ENCODE results near the gene AGAP1. TPM values are rescaled to one million over a fixed set of nuclear protein-coding genes. Genes with fewer than 3 reads are reported as not detected.

The AGAP1 gene
- total RNA-seq, 2 donors from 2014 or later = 32.8 to 34.7 TPM

DNA sequence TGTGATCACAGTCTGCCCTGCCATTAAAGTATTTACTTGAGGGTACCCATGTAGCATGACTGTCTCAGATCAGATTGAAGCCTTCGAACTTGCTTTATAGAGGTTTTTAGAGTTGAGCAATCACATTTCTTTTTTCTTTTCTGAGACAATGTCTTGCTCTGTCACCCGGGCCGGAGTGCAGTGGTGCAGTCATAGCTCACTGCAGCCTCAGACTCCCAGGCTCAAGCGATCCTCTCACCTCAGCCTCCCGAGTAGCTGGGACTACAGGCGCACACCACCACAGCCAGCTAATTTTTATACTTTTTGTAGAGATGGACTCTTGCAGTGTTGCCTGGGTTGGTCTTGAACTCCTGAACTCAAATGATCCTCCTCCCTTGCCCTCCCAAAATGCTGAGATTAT is 153.4 kb downstream of the AGAP1 start:
- no peaks in the 10 kb centered on the region for H3K36me3 Mint-ChIP-seq (ENCODE audit: low read depth)
- H3K9me3 Mint-ChIP-seq = no peaks in the 10 kb centered on the region
- Histone ChIP-seq H3K4me1 (ENCODE audit: control insufficient read depth, insufficient read depth, low read length) (no peaks in the 10 kb centered on the region), H3K27me3 (ENCODE audit: control insufficient read depth, insufficient read depth, low read length, poor library complexity, severe bottlenecking) (no peaks in the 10 kb centered on the region), H3K4me3 (ENCODE audit: low read length) (no peak overlapping the region), H3K9ac (ENCODE audit: extremely low read depth, low read length, poor library complexity, severe bottlenecking) (no peak overlapping the region), H3K27ac (ENCODE audit: low read depth, low read length) (no peak overlapping the region), H3K36me3 (ENCODE audit: control insufficient read depth, insufficient read depth, low read length) (no peaks in the 10 kb centered on the region), H3K9me3 (ENCODE audit: control insufficient read depth, low read length) (no peaks in the 10 kb centered on the region)
- no peak for DNase-seq
- no peaks in the 10 kb centered on the region for H3K27me3 Mint-ChIP-seq (ENCODE audit: insufficient read depth)
- 94% methylated on average over 3 to 6 of the region's 6 CpGs for WGBS, 2 experiments (ENCODE audit: insufficient coverage in 1 of 2, insufficient read length in 1 of 2)
- H3K4me1 Mint-ChIP-seq = peaks cover 9% of the 10 kb centered on the region
- TF ChIP-seq, protein P1, sequence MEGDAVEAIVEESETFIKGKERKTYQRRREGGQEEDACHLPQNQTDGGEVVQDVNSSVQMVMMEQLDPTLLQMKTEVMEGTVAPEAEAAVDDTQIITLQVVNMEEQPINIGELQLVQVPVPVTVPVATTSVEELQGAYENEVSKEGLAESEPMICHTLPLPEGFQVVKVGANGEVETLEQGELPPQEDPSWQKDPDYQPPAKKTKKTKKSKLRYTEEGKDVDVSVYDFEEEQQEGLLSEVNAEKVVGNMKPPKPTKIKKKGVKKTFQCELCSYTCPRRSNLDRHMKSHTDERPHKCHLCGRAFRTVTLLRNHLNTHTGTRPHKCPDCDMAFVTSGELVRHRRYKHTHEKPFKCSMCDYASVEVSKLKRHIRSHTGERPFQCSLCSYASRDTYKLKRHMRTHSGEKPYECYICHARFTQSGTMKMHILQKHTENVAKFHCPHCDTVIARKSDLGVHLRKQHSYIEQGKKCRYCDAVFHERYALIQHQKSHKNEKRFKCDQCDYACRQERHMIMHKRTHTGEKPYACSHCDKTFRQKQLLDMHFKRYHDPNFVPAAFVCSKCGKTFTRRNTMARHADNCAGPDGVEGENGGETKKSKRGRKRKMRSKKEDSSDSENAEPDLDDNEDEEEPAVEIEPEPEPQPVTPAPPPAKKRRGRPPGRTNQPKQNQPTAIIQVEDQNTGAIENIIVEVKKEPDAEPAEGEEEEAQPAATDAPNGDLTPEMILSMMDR (conservative IDR thresholded peaks at IDR 0.05) = no peak
- H3K27ac Mint-ChIP-seq = no peak overlapping the region
- H3K4me3 Mint-ChIP-seq = no peak overlapping the region

DNA sequence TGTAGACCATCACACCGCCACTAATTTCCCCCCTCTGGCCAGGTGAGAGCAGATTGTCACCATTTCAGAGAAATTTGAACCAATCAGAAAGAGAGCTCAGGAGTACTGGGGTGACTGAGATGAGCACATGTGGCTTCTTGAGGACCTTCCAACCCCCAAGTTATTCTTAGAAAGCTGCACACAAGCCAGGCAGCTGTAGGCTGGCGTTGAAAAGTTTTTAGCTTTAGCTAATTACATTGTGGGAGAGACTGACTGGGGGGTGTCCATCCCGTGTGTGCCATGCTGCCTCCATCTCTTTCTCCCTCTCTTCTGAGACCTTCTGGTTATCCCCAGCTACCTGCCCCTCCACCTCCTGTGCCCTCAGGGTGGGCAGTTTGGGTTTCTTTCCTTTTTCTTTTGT is 154.0 kb downstream of the AGAP1 start:
- H3K27me3 ChIP-seq (ENCODE audit: control insufficient read depth, insufficient read depth, low read length, poor library complexity, severe bottlenecking) = no peaks in the 10 kb centered on the region
- H3K9me3 Mint-ChIP-seq = no peaks in the 10 kb centered on the region
- H3K36me3 ChIP-seq (ENCODE audit: control insufficient read depth, insufficient read depth, low read length) = no peaks in the 10 kb centered on the region
- no peak overlapping the region for H3K27ac ChIP-seq (ENCODE audit: low read depth, low read length)
- H3K27ac Mint-ChIP-seq = no peak overlapping the region
- no peaks in the 10 kb centered on the region for H3K27me3 Mint-ChIP-seq (ENCODE audit: insufficient read depth)
- WGBS, 2 experiments (ENCODE audit: insufficient coverage in 1 of 2, insufficient read length in 1 of 2) = 76% methylated on average over 3 of the region's 3 CpGs; no CpG with 5 or more reads in 1 of the 2 experiments
- DNase-seq = no peak
- H3K36me3 Mint-ChIP-seq (ENCODE audit: low read depth) = no peaks in the 10 kb centered on the region
- H3K4me3 ChIP-seq (ENCODE audit: low read length) = no peak overlapping the region
- H3K4me1 Mint-ChIP-seq = peaks cover 9% of the 10 kb centered on the region
- TF ChIP-seq, protein P1 (conservative IDR thresholded peaks at IDR 0.05) = no peak
- H3K9ac ChIP-seq (ENCODE audit: extremely low read depth, low read length, poor library complexity, severe bottlenecking) = no peak overlapping the region
- H3K4me3 Mint-ChIP-seq = no peak overlapping the region
- H3K4me1 ChIP-seq (ENCODE audit: control insufficient read depth, insufficient read depth, low read length) = no peaks in the 10 kb centered on the region
- H3K9me3 ChIP-seq (ENCODE audit: control insufficient read depth, low read length) = no peaks in the 10 kb centered on the region

DNA sequence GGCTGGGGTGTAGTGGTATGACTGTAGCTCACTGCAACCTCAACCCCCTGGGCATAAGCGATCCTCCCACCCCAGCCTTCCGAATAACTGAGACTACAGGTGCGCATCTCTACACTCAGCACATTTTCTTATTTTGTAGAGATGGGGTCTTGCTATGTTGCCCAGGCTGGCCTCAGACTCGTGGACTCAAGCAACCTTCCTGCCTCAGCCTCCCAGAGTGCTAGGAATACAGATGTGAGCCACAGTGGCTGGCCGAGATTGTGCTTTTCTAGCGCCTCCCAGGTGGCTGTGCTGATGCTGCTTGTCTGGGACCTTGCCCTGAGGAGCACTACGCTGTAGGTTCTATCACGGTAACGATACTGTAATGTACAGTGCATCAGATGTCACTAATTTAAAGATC is 155.6 kb downstream of the AGAP1 start:
- Histone ChIP-seq H3K4me1 (ENCODE audit: control insufficient read depth, insufficient read depth, low read length) (no peaks in the 10 kb centered on the region), H3K27me3 (ENCODE audit: control insufficient read depth, insufficient read depth, low read length, poor library complexity, severe bottlenecking) (no peaks in the 10 kb centered on the region), H3K36me3 (ENCODE audit: control insufficient read depth, insufficient read depth, low read length) (no peaks in the 10 kb centered on the region), H3K9me3 (ENCODE audit: control insufficient read depth, low read length) (no peaks in the 10 kb centered on the region), H3K9ac (ENCODE audit: extremely low read depth, low read length, poor library complexity, severe bottlenecking) (no peak overlapping the region), H3K4me3 (ENCODE audit: low read length) (no peak overlapping the region), H3K27ac (ENCODE audit: low read depth, low read length) (no peak overlapping the region)
- TF ChIP-seq, protein P1 (conservative IDR thresholded peaks at IDR 0.05) = no peak
- Mint-ChIP-seq H3K27ac (no peak overlapping the region), H3K4me3 (no peak overlapping the region), H3K36me3 (ENCODE audit: low read depth) (no peaks in the 10 kb centered on the region), H3K4me1 (peaks cover 1% of the 10 kb centered on the region), H3K27me3 (ENCODE audit: insufficient read depth) (no peaks in the 10 kb centered on the region), H3K9me3 (no peaks in the 10 kb centered on the region)
- DNase-seq = no peak
- 84 to 90% methylated on average over 7 to 9 of the region's 9 CpGs for whole genome bisulfite sequencing, 2 experiments (ENCODE audit: insufficient coverage in 1 of 2, insufficient read length in 1 of 2)

Measured in endodermal cell (in vitro differentiated cells).